Upper lobe of right lung (tissue), 1 donor: ENCODE measurements around the gene NEDD4L. TPM values are rescaled to one million over a fixed set of nuclear protein-coding genes. Genes with fewer than 3 reads are reported as not detected.

Experiments
- ATAC-seq: fragments of 200-7000 bp; cut with Tn5 transposase; one replicate; pipeline ENCODE4 v1.9.1; 2020; ENCODE audit warnings: mild to moderate bottlenecking, moderate library complexity
- DNase-seq: peaks from one replicate; pipeline ENCODE4 v3.0.0-alpha.2; 2020
- H3K27ac ChIP-seq: fragments of 200-600 bp; one replicate; pipeline ENCODE4 v1.8.0; 2022
- H3K27me3 ChIP-seq: fragments of 200-600 bp; one replicate; pipeline ENCODE4 v1.8.0; 2022; ENCODE audit warnings: mild to moderate bottlenecking
- H3K36me3 ChIP-seq: fragments of 200-600 bp; one replicate; pipeline ENCODE4 v1.8.0; 2022
- H3K4me1 ChIP-seq: fragments of 200-600 bp; one replicate; pipeline ENCODE4 v1.8.0; 2022
- H3K4me3 ChIP-seq: fragments of 200-600 bp; one replicate; pipeline ENCODE4 v1.8.0; 2022; ENCODE audit warnings: mild to moderate bottlenecking
- H3K9me3 ChIP-seq: fragments of 200-600 bp; one replicate; pipeline ENCODE4 v1.8.0; 2022
- CTCF ChIP-seq: fragments of 200-600 bp; IDR thresholded peaks from one replicate; pipeline ENCODE4 v1.8.0; 2022; ENCODE audit warnings: antibody characterized with exemption
- intact Hi-C: fragments of 100-400 bp; cut with DNase I; formaldehyde crosslinking; loops from one replicate; pipeline ENCODE4 v1.11.0; 2022
- total RNA-seq: library from RNA; stranded (reverse); fragmentation: NEBNext Ultra II Directional; extraction: Animal tissue kit (Norgen Biotek cat#: 25700); gene quantifications from one replicate; pipeline ENCODE4 v1.2.1, GENCODE V29; 2021
- donor health status: DM: no; HTN: yes; CAD: no; lungs with severe emphysema.

Gene NEDD4L
- total RNA-seq, 1 donor from 2014 or later, result 192 TPM

GRCh38 chr18:58057291-58057965 lies 13.4 kb downstream of the NEDD4L start:
- TF ChIP-seq CTCF, result no peak
- H3K36me3 ChIP-seq, result no peaks in the 10 kb centered on the region
- peaks cover 3% of the 10 kb centered on the region for H3K4me1 ChIP-seq
- no peak overlapping the region for H3K4me3 ChIP-seq
- intact Hi-C loops, result no loop called here
- no peak overlapping the region for H3K27ac ChIP-seq
- ATAC-seq, result no peak
- H3K9me3 ChIP-seq, result no peaks in the 10 kb centered on the region
- no peak for DNase-seq
- H3K27me3 ChIP-seq, result no peaks in the 10 kb centered on the region

- no peak overlapping the region for H3K4me3 ChIP-seq
- ATAC-seq, result no peak
- peaks cover 3% of the 10 kb centered on the region for H3K4me1 ChIP-seq
- no peak for DNase-seq
- intact Hi-C loops, result no loop called here
- H3K27ac ChIP-seq, result no peak overlapping the region
- no peaks in the 10 kb centered on the region for H3K36me3 ChIP-seq
- no peaks in the 10 kb centered on the region for H3K27me3 ChIP-seq
- TF ChIP-seq CTCF, result no peak
- no peaks in the 10 kb centered on the region for H3K9me3 ChIP-seq
These were observed 14.7 kb downstream of the NEDD4L start for GRCh38 chr18:58058720-58059119.

- no peak for TF ChIP-seq CTCF
- Histone ChIP-seq H3K27me3 (no peaks in the 10 kb centered on the region), H3K27ac (no peak overlapping the region), H3K36me3 (no peaks in the 10 kb centered on the region), H3K4me1 (peaks cover 3% of the 10 kb centered on the region), H3K9me3 (no peaks in the 10 kb centered on the region), H3K4me3 (no peak overlapping the region)
- ATAC-seq (no peak), DNase-seq (no peak)
- intact Hi-C loops, result no loop called here
These were observed 16.2 kb downstream of the NEDD4L start for GRCh38 chr18:58060254-58060653.

- no peaks in the 10 kb centered on the region for H3K9me3 ChIP-seq
- no peaks in the 10 kb centered on the region for H3K27me3 ChIP-seq
- no peak overlapping the region for H3K27ac ChIP-seq
- intact Hi-C loops, result no loop called here
- peaks cover 3% of the 10 kb centered on the region for H3K4me1 ChIP-seq
- DNase-seq, result no peak
- TF ChIP-seq CTCF, result no peak
- ATAC-seq, result no peak
- H3K4me3 ChIP-seq, result no peak overlapping the region
- no peaks in the 10 kb centered on the region for H3K36me3 ChIP-seq
These were observed 17.3 kb downstream of the NEDD4L start for GRCh38 chr18:58061349-58061748.

GRCh38 chr18:58064406-58064998 lies 20.5 kb downstream of the NEDD4L start:
- DNase-seq (no peak), ATAC-seq (peak; percentile 17)
- Histone ChIP-seq H3K27ac (no peak overlapping the region), H3K4me3 (no peak overlapping the region), H3K36me3 (no peaks in the 10 kb centered on the region), H3K9me3 (no peaks in the 10 kb centered on the region), H3K4me1 (no peaks in the 10 kb centered on the region), H3K27me3 (no peaks in the 10 kb centered on the region)
- TF ChIP-seq CTCF, result no peak
- intact Hi-C loops, result no loop called here
